ENCODE results near the gene S100A7A.

- no peak for TF ChIP-seq POLR2A (IDR thresholded peaks at IDR 0.05; ENCODE audit: low read depth, low read length)
- TF ChIP-seq EZH2 (IDR thresholded peaks at IDR 0.05; ENCODE audit: borderline replicate concordance, low read depth, low read length, severe bottlenecking) = no peak
- no peak for TF ChIP-seq CTCF (IDR thresholded peaks at IDR 0.05; ENCODE audit: extremely low read depth in 1 of 2, insufficient read depth in 1 of 2, low read depth in 1 of 2, low read length in 2 of 2)
- no peak for TF ChIP-seq GATA2 (IDR thresholded peaks at IDR 0.05; ENCODE audit: insufficient read depth, insufficient read length, low read depth, low read length)
These were observed 21.1 kb upstream of the S100A7A start for GRCh38 chr1:153395136-153395685.

All from endothelial cell of umbilical vein (primary cell).